Tibial artery (tissue), 4 donors: ENCODE results near the gene FTCD.

Experiments used
- DNase-seq, 2 donors: peaks; one replicate each; pipeline ENCODE4 v3.0.0-alpha.2; 2019
- H3K27ac ChIP-seq, 2 donors: fragments of 200-600 bp; sonication (generic) in 1 of 2; 1 replicate in 1 of 2; 2 replicates in 1 of 2; pipeline ENCODE4 v1.5.1; 2018 to 2019; ENCODE audit warnings: mild to moderate bottlenecking in 1 of 2
- H3K27me3 ChIP-seq, 2 donors: fragments of 200-600 bp; sonication (generic) in 1 of 2; one replicate each; pipeline versions ENCODE4 v1.5.1 to v1.6.0; 2016 to 2019
- H3K36me3 ChIP-seq, 3 donors: fragments of 200-600 bp; sonication (generic) in 2 of 3; one replicate each; pipeline ENCODE4 v1.5.1; 2016 to 2019; ENCODE audit warnings: mild to moderate bottlenecking in 2 of 3
- H3K4me1 ChIP-seq, 4 donors: fragments of 200-600 bp; sonication (generic) in 2 of 4; 1 replicate in 3 of 4; 2 replicates in 1 of 4; pipeline ENCODE4 v1.5.1; 2016 to 2019
- H3K4me3 ChIP-seq, 2 donors: fragments of 200-600 bp; sonication (generic) in 1 of 2; 1 replicate in 1 of 2; 2 replicates in 1 of 2; pipeline ENCODE4 v1.5.1; 2018 to 2019; ENCODE audit warnings: mild to moderate bottlenecking in 2 of 2
- H3K9me3 ChIP-seq, 3 donors: fragments of 200-600 bp; sonication (generic) in 1 of 3; one replicate each; pipeline ENCODE4 v1.5.1; 2016 to 2019
- CTCF ChIP-seq, 2 experiments: fragments of 200-600 bp in 1 of 2; fragments of 450-650 bp in 1 of 2; IDR thresholded peaks; one replicate each; pipeline ENCODE4 v1.5.1; 2017 to 2019; ENCODE audit warnings: antibody characterized with exemption in 2 of 2, mild to moderate bottlenecking in 1 of 2, moderate library complexity in 1 of 2
- intact Hi-C: fragments of 100-400 bp; cut with DNase I; formaldehyde crosslinking; loops from one replicate; pipeline ENCODE4 v1.15.0; 2023; ENCODE audit warnings: low total_unique reads

Gene FTCD

GRCh38 chr21:46137908-46138307 is 17.5 kb downstream of the FTCD start:
- peaks cover 0 to 2% (median 0%) of the 10 kb centered on the region in 3 donors for H3K36me3 ChIP-seq
- H3K9me3 ChIP-seq: no peaks in the 10 kb centered on the region
- H3K27ac ChIP-seq: no peak overlapping the region
- intact Hi-C loops: no loop called here
- TF ChIP-seq CTCF (IDR thresholded peaks at IDR 0.05): no peak
- no peak for DNase-seq
- no peaks in the 10 kb centered on the region for H3K4me1 ChIP-seq
- peaks cover 0 to 4% of the 10 kb centered on the region in 2 donors for H3K27me3 ChIP-seq
- no peak overlapping the region for H3K4me3 ChIP-seq

GRCh38 chr21:46136739-46137349 is 18.5 kb downstream of the FTCD start:
- DNase-seq: no peak
- intact Hi-C loops: no loop called here
- no peak overlapping the region for H3K27ac ChIP-seq

GRCh38 chr21:46135782-46136395 is 19.5 kb downstream of the FTCD start:
- H3K4me3 ChIP-seq: no peak overlapping the region
- no peaks in the 10 kb centered on the region for H3K4me1 ChIP-seq
- peaks cover 0 to 4% of the 10 kb centered on the region in 2 donors for H3K27me3 ChIP-seq
- no peak overlapping the region for H3K27ac ChIP-seq
- H3K9me3 ChIP-seq: no peaks in the 10 kb centered on the region
- intact Hi-C loops: no loop called here
- TF ChIP-seq CTCF (IDR thresholded peaks at IDR 0.05): no peak
- peaks cover 0 to 17% (median 7%) of the 10 kb centered on the region in 3 donors for H3K36me3 ChIP-seq
- no peak for DNase-seq

More at GRCh38 chr21:46136739-46137349, 18.5 kb downstream of the FTCD start:
- H3K4me3 ChIP-seq: no peak overlapping the region
- TF ChIP-seq CTCF (IDR thresholded peaks at IDR 0.05): no peak
- peaks cover 0 to 4% of the 10 kb centered on the region in 2 donors for H3K27me3 ChIP-seq
- H3K36me3 ChIP-seq: peaks cover 0 to 13% (median 7%) of the 10 kb centered on the region in 3 donors
- no peaks in the 10 kb centered on the region for H3K9me3 ChIP-seq
- H3K4me1 ChIP-seq: no peaks in the 10 kb centered on the region

GRCh38 chr21:46131838-46132651 is 23.3 kb downstream of the FTCD start:
- Histone ChIP-seq H3K4me1 (no peaks in the 10 kb centered on the region), H3K27me3 (no peaks in the 10 kb centered on the region), H3K36me3 (peaks cover 17 to 50% (median 28%) of the 10 kb centered on the region in 3 donors), H3K27ac (no peak overlapping the region), H3K9me3 (no peaks in the 10 kb centered on the region), H3K4me3 (no peak overlapping the region)
- intact Hi-C loops: no loop called here
- no peak for DNase-seq
- TF ChIP-seq CTCF (IDR thresholded peaks at IDR 0.05): no peak

- H3K27me3 ChIP-seq: no peaks in the 10 kb centered on the region
- TF ChIP-seq CTCF (IDR thresholded peaks at IDR 0.05): no peak
- no peaks in the 10 kb centered on the region for H3K9me3 ChIP-seq
- H3K4me1 ChIP-seq: no peaks in the 10 kb centered on the region
- no peak overlapping the region for H3K4me3 ChIP-seq
- intact Hi-C loops: no loop called here
- H3K36me3 ChIP-seq: peaks cover 22 to 55% (median 33%) of the 10 kb centered on the region in 3 donors
- no peak overlapping the region for H3K27ac ChIP-seq
- no peak for DNase-seq
These were observed 23.9 kb downstream of the FTCD start for GRCh38 chr21:46131588-46131837.
